D721Med (cell line): ENCODE results near the gene TTC23L.
"Not testable (repeated sequence)": the region's sequence is repeated elsewhere in the genome, so short reads cannot be mapped to it uniquely, and the experiment has no call there.

Experiments
- DNase-seq: peaks from one replicate; pipeline ENCODE4 v3.0.0; 2011; ENCODE audit warnings: low spot score; ENCODE audit not compliant: insufficient read length
- FAIRE-seq: peaks from 2 replicates; lab custom pipeline; 2011; peaks lifted over from hg19 to GRCh38; lab: Jason Lieb, UNC
- CTCF ChIP-seq: IDR thresholded peaks from 2 replicates; pipeline ENCODE4 v1.5.1; 2012; ENCODE audit warnings: mild to moderate bottlenecking, control low read depth; ENCODE audit not compliant: insufficient read depth; ENCODE audit errors: missing control alignments

TTC23L gene

GRCh38 chr5:34916518-34916917 lies 77.6 kb downstream of the TTC23L start:
- FAIRE-seq = no peak
- DNase-seq = no peak
- no peak for TF ChIP-seq CTCF

GRCh38 chr5:34918025-34918424 lies 79.1 kb downstream of the TTC23L start:
- no peak for DNase-seq
- no peak for FAIRE-seq

GRCh38 chr5:34919077-34919476 lies 80.1 kb downstream of the TTC23L start:
- FAIRE-seq = no peak
- TF ChIP-seq CTCF = peak; percentile 10
- DNase-seq = no peak

More at GRCh38 chr5:34918025-34918424, 79.1 kb downstream of the TTC23L start:
- TF ChIP-seq CTCF = no peak

GRCh38 chr5:34923256-34923655 lies 84.3 kb downstream of the TTC23L start:
- FAIRE-seq = not testable (repeated sequence)

GRCh38 chr5:34923694-34924461 lies 84.9 kb downstream of the TTC23L start:
- TF ChIP-seq CTCF = no peak
- no peak for DNase-seq
- FAIRE-seq = no peak

More at GRCh38 chr5:34923256-34923655, 84.3 kb downstream of the TTC23L start:
- DNase-seq = not testable (repeated sequence)

GRCh38 chr5:34924462-34924765 lies 85.5 kb downstream of the TTC23L start:
- no peak for DNase-seq
- no peak for FAIRE-seq
- TF ChIP-seq CTCF = no peak

- FAIRE-seq = no peak
- TF ChIP-seq CTCF = no peak
- no peak for DNase-seq
These were observed 87.4 kb downstream of the TTC23L start for GRCh38 chr5:34926318-34926888.
